Mucosa of rectum (tissue), 2 donors: ENCODE data around the gene OTUD3.
"Not testable (repeated sequence)": the region's sequence is repeated elsewhere in the genome, so short reads cannot be mapped to it uniquely, and the experiment has no call there.

Experiments
- H3K27ac ChIP-seq, 2 donors: one replicate each; pipeline ENCODE4 v1.7.0; 2013; ENCODE audit warnings: inconsistent platforms in 2 of 2, low read depth in 2 of 2, low read length in 2 of 2
- H3K27me3 ChIP-seq, 2 donors: one replicate each; pipeline ENCODE4 v1.7.0; 2013; ENCODE audit warnings: low read length in 2 of 2; ENCODE audit not compliant: control insufficient read depth in 2 of 2, insufficient read depth in 2 of 2
- H3K36me3 ChIP-seq, 2 donors: one replicate each; pipeline ENCODE4 v1.7.0; 2013; ENCODE audit warnings: low read length in 2 of 2; ENCODE audit not compliant: control insufficient read depth in 2 of 2, insufficient read depth in 2 of 2
- H3K4me1 ChIP-seq, 2 donors: one replicate each; pipeline ENCODE4 v1.7.0; 2013; ENCODE audit warnings: low read length in 2 of 2, mild to moderate bottlenecking in 1 of 2; ENCODE audit not compliant: control insufficient read depth in 2 of 2, insufficient read depth in 2 of 2
- H3K4me3 ChIP-seq, 2 donors: one replicate each; pipeline ENCODE4 v1.7.0; 2013; ENCODE audit warnings: low read length in 2 of 2
- H3K9ac ChIP-seq, 2 donors: one replicate each; pipeline ENCODE4 v1.7.0; 2013; ENCODE audit warnings: low read length in 2 of 2, low read depth in 1 of 2, mild to moderate bottlenecking in 1 of 2
- H3K9me3 ChIP-seq, 2 donors: one replicate each; pipeline ENCODE4 v1.7.0; 2013; ENCODE audit warnings: low read length in 2 of 2; ENCODE audit not compliant: control insufficient read depth in 2 of 2
- donor health status: healthy.
- donor health status: Normal muscosa, but diverticular disease.

Gene OTUD3

DNA sequence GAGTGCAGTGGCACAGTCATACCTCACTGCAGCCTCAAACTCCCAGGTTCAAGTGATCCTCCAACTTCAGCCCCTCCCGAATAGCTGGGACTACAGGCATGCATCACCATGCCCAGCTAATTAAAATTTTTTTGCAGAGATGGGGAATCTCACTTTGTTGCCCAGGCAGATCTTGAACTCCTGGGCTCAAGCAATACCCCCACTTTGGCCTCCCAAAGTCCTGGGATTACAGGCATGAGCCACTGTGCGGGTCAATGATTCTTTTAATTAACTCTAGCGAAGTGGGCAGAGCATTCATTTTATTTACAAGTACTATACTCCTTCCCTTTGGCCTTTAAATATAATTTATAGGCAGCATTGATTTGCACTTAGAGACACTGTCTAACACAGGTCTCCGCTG is 2.5 kb upstream of the OTUD3 start:
- H3K4me3 ChIP-seq = no peak overlapping the region
- H3K9me3 ChIP-seq = no peaks in the 10 kb centered on the region
- H3K27ac ChIP-seq = no peak overlapping the region
- peaks cover 10 to 17% of the 10 kb centered on the region in 2 donors for H3K4me1 ChIP-seq
- no peaks in the 10 kb centered on the region for H3K36me3 ChIP-seq
- no peak overlapping the region for H3K9ac ChIP-seq
- no peaks in the 10 kb centered on the region for H3K27me3 ChIP-seq

DNA sequence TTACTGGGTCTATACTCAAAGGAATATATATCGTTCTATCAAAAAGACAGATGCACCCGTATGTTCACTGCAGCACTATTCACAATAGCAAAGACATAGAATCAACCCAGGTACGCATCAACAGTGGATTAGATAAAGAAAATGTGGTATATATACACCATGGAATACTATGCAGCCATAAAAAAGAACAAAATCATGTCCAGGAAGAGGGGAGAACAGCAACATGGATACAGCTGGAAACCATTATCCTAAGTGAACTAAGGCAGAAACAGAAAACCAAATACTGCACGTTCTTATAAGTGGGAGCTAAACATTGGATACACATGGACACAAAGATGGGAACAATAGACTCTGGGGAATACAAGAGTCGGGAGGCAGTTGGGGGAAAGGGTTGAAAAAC is 1.4 kb upstream of the OTUD3 start:
- H3K27ac ChIP-seq, H3K9me3 ChIP-seq: not testable (repeated sequence)

DNA sequence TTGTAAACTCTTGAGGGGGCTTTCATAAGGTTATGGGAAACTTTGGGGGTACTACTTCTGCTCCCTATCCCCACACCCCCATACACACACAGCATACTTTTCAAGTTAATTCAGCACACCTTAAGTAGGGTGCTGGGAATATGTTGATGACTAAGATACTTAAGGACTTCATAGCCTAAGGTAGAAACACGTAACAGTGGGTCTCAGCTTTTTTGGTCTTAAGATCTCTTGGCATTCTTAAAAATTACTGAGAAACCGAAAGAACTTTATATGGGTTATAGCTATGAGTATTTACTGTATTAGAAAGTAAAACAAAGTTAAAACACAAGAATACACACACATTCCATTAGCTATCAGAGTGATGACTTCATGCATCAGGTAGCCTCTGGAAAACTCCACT is 2.1 kb downstream of the OTUD3 start:
- H3K9me3 ChIP-seq = no peaks in the 10 kb centered on the region
- no peaks in the 10 kb centered on the region for H3K36me3 ChIP-seq
- H3K4me3 ChIP-seq = no peak overlapping the region
- peaks cover 10 to 11% of the 10 kb centered on the region in 2 donors for H3K4me1 ChIP-seq
- no peaks in the 10 kb centered on the region for H3K27me3 ChIP-seq
- H3K27ac ChIP-seq = no peak overlapping the region
- no peak overlapping the region for H3K9ac ChIP-seq

More for the DNA sequence above, 1.4 kb upstream of the OTUD3 start:
- H3K27me3 ChIP-seq, H3K36me3 ChIP-seq, H3K4me3 ChIP-seq, H3K9ac ChIP-seq: not testable (repeated sequence)
- peaks cover 10 to 17% of the 10 kb centered on the region in 2 donors for H3K4me1 ChIP-seq

DNA sequence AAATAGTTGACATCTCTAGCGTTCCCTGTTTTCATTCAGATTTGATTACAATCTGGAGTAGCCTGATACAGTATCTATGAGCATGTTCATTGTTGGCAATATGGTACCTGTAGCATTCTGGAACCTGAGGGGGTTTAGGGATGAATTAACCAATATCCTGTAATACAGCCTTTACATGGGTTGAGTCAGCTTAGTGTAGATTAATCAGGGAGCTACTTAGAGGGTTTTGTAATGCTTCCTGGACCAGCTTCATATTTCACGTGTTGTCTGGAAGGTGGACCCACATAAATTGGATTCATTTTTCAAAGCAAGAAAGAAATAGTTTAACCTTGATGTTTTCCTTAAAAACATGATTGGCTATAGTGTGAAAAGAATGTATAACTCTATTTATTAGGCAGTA is 3.6 kb downstream of the OTUD3 start:
- H3K4me3 ChIP-seq = no peak overlapping the region
- H3K9ac ChIP-seq = no peak overlapping the region

DNA sequence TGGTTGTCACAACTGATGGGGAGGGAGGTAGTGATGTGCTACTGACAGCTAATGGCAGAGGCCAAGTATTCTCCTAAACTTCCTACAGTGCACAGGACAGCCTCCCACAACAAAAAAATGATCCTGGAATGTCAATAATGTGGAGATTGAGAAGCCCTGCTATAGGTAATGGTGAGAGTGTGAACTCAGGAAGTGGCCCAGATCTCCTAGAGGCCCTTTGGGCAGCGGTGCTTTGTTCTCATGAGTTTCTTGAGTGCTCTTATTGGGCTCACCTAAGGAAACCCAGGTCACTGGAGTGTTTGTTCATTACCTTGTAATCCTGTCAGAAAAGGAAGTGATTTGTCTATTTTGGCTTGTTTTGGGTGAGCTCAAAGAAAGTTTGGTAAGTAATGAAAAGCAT is 5.9 kb downstream of the OTUD3 start:
- no peak overlapping the region for H3K4me3 ChIP-seq
- H3K4me1 ChIP-seq = peaks cover 3 to 7% of the 10 kb centered on the region in 2 donors
- peaks cover 15 to 18% of the 10 kb centered on the region in 2 donors for H3K36me3 ChIP-seq
- no peak overlapping the region for H3K27ac ChIP-seq
- no peaks in the 10 kb centered on the region for H3K27me3 ChIP-seq
- no peaks in the 10 kb centered on the region for H3K9me3 ChIP-seq
- H3K9ac ChIP-seq = no peak overlapping the region

More for the DNA sequence above, 3.6 kb downstream of the OTUD3 start:
- H3K4me1 ChIP-seq = peaks cover 10 to 11% of the 10 kb centered on the region in 2 donors
- no peaks in the 10 kb centered on the region for H3K27me3 ChIP-seq
- no peaks in the 10 kb centered on the region for H3K36me3 ChIP-seq
- no peaks in the 10 kb centered on the region for H3K9me3 ChIP-seq
- H3K27ac ChIP-seq = no peak overlapping the region

DNA sequence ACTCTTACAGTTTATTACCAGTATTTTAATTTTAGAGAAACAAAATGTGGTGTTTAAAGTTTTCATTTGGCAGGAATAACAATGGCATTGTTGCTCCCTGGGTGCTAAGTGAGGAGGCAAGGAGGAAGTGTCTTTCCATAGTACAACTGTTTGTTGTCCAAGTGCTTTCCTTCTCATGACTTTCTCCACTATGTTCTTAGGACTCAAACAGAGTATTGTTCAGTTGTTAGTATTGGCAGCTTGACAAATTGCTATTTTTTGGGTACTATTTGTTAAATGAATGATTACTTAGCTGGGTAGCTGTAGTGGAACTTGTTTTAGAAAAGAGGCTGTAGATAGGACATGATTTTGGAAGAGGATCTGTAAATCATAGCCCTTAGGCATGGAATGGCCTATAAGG is 7.5 kb downstream of the OTUD3 start:
- Histone ChIP-seq H3K9me3 (no peaks in the 10 kb centered on the region), H3K27me3 (no peaks in the 10 kb centered on the region), H3K4me3 (no peak overlapping the region), H3K4me1 (no peaks in the 10 kb centered on the region), H3K9ac (no peak overlapping the region), H3K36me3 (peaks cover 26 to 27% of the 10 kb centered on the region in 2 donors), H3K27ac (no peak overlapping the region)

DNA sequence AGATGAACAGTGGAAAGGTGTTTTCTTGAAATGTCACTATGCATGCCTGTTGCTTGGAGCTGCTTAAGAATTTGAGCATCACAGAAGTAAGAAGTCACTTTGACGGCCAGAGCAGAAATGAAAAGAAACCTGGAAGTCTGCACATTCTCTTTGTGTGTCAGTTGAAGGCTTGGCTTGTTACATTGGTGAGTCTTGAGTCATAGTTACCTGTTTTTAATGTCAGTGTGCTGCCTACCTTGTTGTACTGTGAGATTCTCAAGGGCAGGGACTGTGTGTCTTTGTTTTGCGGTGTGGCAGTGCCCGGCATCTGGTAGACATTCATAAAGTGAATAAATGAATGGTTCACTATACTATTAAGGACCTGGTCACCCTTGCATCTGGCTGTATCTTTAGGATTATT is 9.9 kb downstream of the OTUD3 start:
- no peak overlapping the region for H3K9ac ChIP-seq
- no peaks in the 10 kb centered on the region for H3K9me3 ChIP-seq
- H3K4me1 ChIP-seq = no peaks in the 10 kb centered on the region
- H3K27ac ChIP-seq = no peak overlapping the region
- H3K36me3 ChIP-seq = peaks cover 39 to 42% of the 10 kb centered on the region in 2 donors
- no peak overlapping the region for H3K4me3 ChIP-seq
- no peaks in the 10 kb centered on the region for H3K27me3 ChIP-seq

DNA sequence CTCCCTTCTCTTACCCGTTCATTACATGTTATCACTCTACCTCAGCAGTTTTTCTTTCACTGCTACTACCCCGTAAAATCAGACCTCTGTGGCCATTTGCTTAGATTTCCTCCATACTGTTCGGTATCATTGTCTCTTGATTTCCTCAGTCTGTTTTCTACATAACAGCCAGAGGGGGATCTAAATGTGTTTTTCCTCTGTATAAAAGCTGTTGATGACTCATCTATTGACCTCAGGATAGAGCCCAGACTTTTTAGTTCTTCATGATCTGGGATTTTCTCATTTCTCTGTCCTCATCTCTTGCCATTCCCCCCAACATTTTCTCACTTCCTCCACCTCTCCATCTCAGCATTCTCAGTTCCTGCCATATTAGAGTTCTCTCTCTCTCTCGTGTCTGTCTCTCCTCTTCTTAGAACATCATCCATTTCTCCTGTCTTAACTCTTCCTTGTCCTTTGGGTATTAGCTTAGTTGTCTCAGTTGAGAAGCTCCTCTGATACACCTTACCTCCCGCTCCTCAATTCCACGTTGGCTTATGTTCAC is 10.5 kb downstream of the OTUD3 start:
- Histone ChIP-seq H3K9ac (no peak overlapping the region), H3K4me1 (no peaks in the 10 kb centered on the region), H3K4me3 (no peak overlapping the region), H3K27ac (no peak overlapping the region), H3K9me3 (no peaks in the 10 kb centered on the region), H3K27me3 (no peaks in the 10 kb centered on the region), H3K36me3 (peaks cover 39 to 46% of the 10 kb centered on the region in 2 donors)

DNA sequence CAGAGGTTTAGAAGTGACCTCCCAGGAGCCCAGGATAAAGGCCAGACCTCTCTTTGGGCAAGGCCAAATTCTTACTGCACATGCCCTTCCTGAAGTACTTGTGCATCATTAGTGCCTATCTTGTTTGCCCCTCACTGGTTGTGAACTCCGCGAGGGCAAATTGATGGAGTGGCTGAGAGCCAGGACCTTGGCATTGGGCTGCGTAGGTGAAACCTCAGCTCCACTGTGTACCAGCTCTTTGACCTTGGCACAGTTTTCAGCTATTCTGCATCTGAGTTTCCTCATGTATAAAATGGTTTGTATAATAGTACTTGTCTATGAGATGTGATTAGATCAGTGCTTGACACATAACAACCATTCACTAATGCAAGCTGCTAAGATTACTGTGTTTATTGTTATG is 11.5 kb downstream of the OTUD3 start:
- Histone ChIP-seq H3K27ac (no peak overlapping the region), H3K36me3 (peaks cover 39 to 47% of the 10 kb centered on the region in 2 donors), H3K27me3 (no peaks in the 10 kb centered on the region), H3K4me3 (no peak overlapping the region), H3K4me1 (no peaks in the 10 kb centered on the region), H3K9ac (no peak overlapping the region), H3K9me3 (no peaks in the 10 kb centered on the region)

DNA sequence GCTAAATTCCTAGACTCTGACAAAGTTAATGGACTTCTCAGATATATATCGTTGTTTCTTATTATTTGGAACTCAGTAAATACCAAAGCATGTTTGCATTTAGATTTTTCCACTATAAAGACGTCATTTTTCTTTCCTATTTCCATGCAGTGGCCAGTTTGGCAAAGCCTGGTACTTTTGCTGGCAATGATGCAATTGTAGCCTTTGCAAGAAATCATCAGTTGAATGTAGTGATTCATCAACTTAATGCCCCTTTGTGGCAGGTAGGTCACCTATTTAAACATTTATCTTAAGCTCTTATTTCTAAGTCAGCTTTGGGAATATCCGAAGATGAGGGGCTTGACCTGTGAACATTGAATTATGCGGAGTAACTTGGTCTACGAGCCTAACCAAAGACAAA is 12.0 kb downstream of the OTUD3 start:
- Histone ChIP-seq H3K27me3 (no peaks in the 10 kb centered on the region), H3K4me3 (no peak overlapping the region), H3K4me1 (no peaks in the 10 kb centered on the region), H3K36me3 (peaks cover 41 to 52% of the 10 kb centered on the region in 2 donors), H3K27ac (no peak overlapping the region), H3K9me3 (no peaks in the 10 kb centered on the region), H3K9ac (no peak overlapping the region)

DNA sequence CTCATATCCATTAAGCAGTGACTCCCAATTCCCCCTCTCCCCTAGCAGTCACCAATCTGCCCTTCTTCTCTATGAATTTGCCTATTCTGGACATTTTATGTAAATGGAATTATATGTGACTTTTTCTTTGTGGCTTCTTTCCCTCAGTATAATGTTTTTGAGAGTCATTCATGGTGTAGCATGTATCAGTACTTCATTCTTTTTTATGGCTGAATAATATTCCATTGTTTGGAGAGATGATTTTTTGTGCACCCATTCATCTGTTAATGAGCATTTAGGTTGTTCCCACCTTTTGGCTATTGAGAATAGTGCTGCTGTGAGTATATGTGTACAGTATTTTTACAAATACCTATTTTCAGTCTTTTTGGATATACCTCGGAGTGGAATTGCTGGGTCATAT is 19.5 kb downstream of the OTUD3 start:
- Histone ChIP-seq H3K9ac (no peak overlapping the region), H3K27me3 (no peaks in the 10 kb centered on the region), H3K9me3 (no peaks in the 10 kb centered on the region), H3K36me3 (peaks cover 35 to 53% of the 10 kb centered on the region in 2 donors), H3K27ac (no peak overlapping the region), H3K4me1 (no peaks in the 10 kb centered on the region), H3K4me3 (no peak overlapping the region)
